Adrenal gland (tissue), 5 donors: Measurements from ENCODE around the gene CARD9.

Experiments used
- CTCF ChIP-seq, 6 experiments: fragments of 450-650 bp in 4 of 6; fragments of 200-600 bp in 2 of 6; sonication (generic) in 1 of 6; IDR thresholded peaks; 1 replicate in 5 of 6; 2 replicates in 1 of 6; pipeline versions ENCODE4 v1.5.1 to v1.8.0; 2016 to 2021; ENCODE audit warnings: antibody characterized with exemption in 6 of 6, mild to moderate bottlenecking in 2 of 6, moderate library complexity in 1 of 6
- POLR2A ChIP-seq, 2 donors: fragments of 450-650 bp; IDR thresholded peaks; one replicate each; pipeline ENCODE4 v1.6.1; 2017; ENCODE audit warnings: antibody characterized with exemption in 2 of 2, mild to moderate bottlenecking in 2 of 2, moderate library complexity in 1 of 2
- donor health status: DM: no; HTN: no; CAD: no.

- no peak for TF ChIP-seq CTCF (IDR thresholded peaks at IDR 0.05)
- no peak for TF ChIP-seq POLR2A (IDR thresholded peaks at IDR 0.05)
Measured at GRCh38 chr9:136335296-136336155, 37.9 kb downstream of the CARD9 start.
